Keratinocyte (primary cell): ENCODE results near the gene FAM50A. TPM values are rescaled to one million over a fixed set of nuclear protein-coding genes. Genes with fewer than 3 reads are reported as not detected.

ENCODE experiments used
- DNase-seq: peaks from one replicate; pipeline ENCODE4 v3.0.0-alpha.2; 2011; ENCODE audit warnings: low read depth, missing footprints, low spot score
- FAIRE-seq: peaks from 2 replicates; lab custom pipeline; 2011; peaks lifted over from hg19 to GRCh38; lab: Jason Lieb, UNC
- H2AFZ ChIP-seq: 2 replicates; pipeline ENCODE4 v1.6.0; 2012; ENCODE audit warnings: low read length, control low read depth, inconsistent platforms; ENCODE audit not compliant: control insufficient read depth
- H3K27ac ChIP-seq: 2 replicates; pipeline ENCODE4 v1.5.1; 2011; ENCODE audit warnings: low read length; ENCODE audit not compliant: control insufficient read depth, insufficient read depth
- H3K27me3 ChIP-seq: 3 replicates; pipeline ENCODE4 v1.6.0; 2011; ENCODE audit warnings: low read length; ENCODE audit not compliant: control insufficient read depth, insufficient read depth; ENCODE audit errors: extremely low read depth
- H3K36me3 ChIP-seq, 2 experiments: 2 replicates in 1 of 2; 3 replicates in 1 of 2; pipeline ENCODE4 v1.5.1; 2011; ENCODE audit warnings: low read length in 2 of 2, mild to moderate bottlenecking in 1 of 2; ENCODE audit not compliant: control insufficient read depth in 2 of 2, insufficient read depth in 2 of 2; ENCODE audit errors: extremely low read depth in 1 of 2
- H3K4me1 ChIP-seq: 3 replicates; pipeline ENCODE4 v1.5.1; 2011; ENCODE audit warnings: low read length; ENCODE audit not compliant: control insufficient read depth, insufficient read depth; ENCODE audit errors: extremely low read depth
- H3K4me2 ChIP-seq: 3 replicates; pipeline ENCODE4 v1.6.0; 2011; ENCODE audit warnings: low read depth, low read length; ENCODE audit not compliant: control insufficient read depth, insufficient read depth; ENCODE audit errors: extremely low read depth
- H3K4me3 ChIP-seq, 3 experiments: fragments of 200-600 bp in 1 of 3; sonication (generic) in 1 of 3; 2 replicates in 2 of 3; 3 replicates in 1 of 3; pipeline ENCODE4 v1.5.1; 2011 to 2016; ENCODE audit warnings: low read length in 3 of 3, mild to moderate bottlenecking in 3 of 3, control low read depth in 2 of 3, inconsistent platforms in 1 of 3, low read depth in 1 of 3, mixed read lengths in 1 of 3, mixed run types in 1 of 3, moderate library complexity in 1 of 3; ENCODE audit not compliant: control insufficient read depth in 2 of 3, insufficient read depth in 2 of 3; ENCODE audit errors: extremely low read depth in 1 of 3
- H3K79me2 ChIP-seq: 2 replicates; pipeline ENCODE4 v1.6.0; 2012; ENCODE audit warnings: low read length; ENCODE audit not compliant: control insufficient read depth, insufficient read depth
- H3K9ac ChIP-seq: 3 replicates; pipeline ENCODE4 v1.6.0; 2011; ENCODE audit warnings: low read length; ENCODE audit not compliant: control insufficient read depth, insufficient read depth; ENCODE audit errors: extremely low read depth
- H3K9me1 ChIP-seq: 3 replicates; pipeline ENCODE4 v1.6.0; 2011; ENCODE audit warnings: low read length; ENCODE audit not compliant: control insufficient read depth, insufficient read depth; ENCODE audit errors: extremely low read depth
- H3K9me3 ChIP-seq: 2 replicates; pipeline ENCODE4 v1.5.1; 2012; ENCODE audit warnings: low read depth, low read length; ENCODE audit not compliant: control insufficient read depth
- H4K20me1 ChIP-seq: 3 replicates; pipeline ENCODE4 v1.6.0; 2011; ENCODE audit warnings: low read length; ENCODE audit not compliant: control insufficient read depth, insufficient read depth; ENCODE audit errors: extremely low read depth
- EZH2 ChIP-seq: IDR thresholded peaks from one replicate; pipeline ENCODE4 v1.6.1; 2012; ENCODE audit warnings: inconsistent platforms, mild to moderate bottlenecking, low read length, moderate library complexity
- dilution Hi-C: fragments of 300-500 bp; cut with MboI; formaldehyde crosslinking; loops from one replicate; pipeline ENCODE4 v1.7.0; 2020; ENCODE audit warnings: low sequenced_read_pairs; ENCODE audit not compliant: extremely low pct_ligation_motif_present
- polyA plus RNA-seq, 5 experiments: library from polyadenylated mRNA; depleted of rRNA in 3 of 5; stranded (reverse) in 3 of 5; stranded (forward) in 1 of 5; unstranded in 1 of 5; fragments of >200 nt; gene quantifications; 1 replicate in 1 of 5; 2 replicates in 3 of 5; 3 replicates in 1 of 5; pipeline versions ENCODE4 v1.2.1 to v1.2.3, GENCODE V29; 2011 to 2012; ENCODE audit warnings: missing spikeins in 2 of 5, low read depth in 1 of 5, low replicate concordance in 1 of 5
- TF ChIP-seq, protein P1 (sequence below), 3 experiments: IDR thresholded peaks in 1 of 3; conservative IDR thresholded peaks in 1 of 3; optimal IDR thresholded peaks in 1 of 3; 2 replicates in 2 of 3; 3 replicates in 1 of 3; pipeline versions ENCODE3 to v1.5.1; 2011; ENCODE audit warnings: low read length in 3 of 3, mild to moderate bottlenecking in 3 of 3, moderate library complexity in 2 of 3, control low read depth in 1 of 3, inconsistent platforms in 1 of 3; ENCODE audit not compliant: insufficient read depth in 2 of 3; ENCODE audit errors: extremely low read depth in 1 of 3

The FAM50A gene
- polyA plus RNA-seq, 1 donor (not counting 4 experiments of a cell fraction or from before 2014, with no cell fraction given), result 35.7 TPM

DNA sequence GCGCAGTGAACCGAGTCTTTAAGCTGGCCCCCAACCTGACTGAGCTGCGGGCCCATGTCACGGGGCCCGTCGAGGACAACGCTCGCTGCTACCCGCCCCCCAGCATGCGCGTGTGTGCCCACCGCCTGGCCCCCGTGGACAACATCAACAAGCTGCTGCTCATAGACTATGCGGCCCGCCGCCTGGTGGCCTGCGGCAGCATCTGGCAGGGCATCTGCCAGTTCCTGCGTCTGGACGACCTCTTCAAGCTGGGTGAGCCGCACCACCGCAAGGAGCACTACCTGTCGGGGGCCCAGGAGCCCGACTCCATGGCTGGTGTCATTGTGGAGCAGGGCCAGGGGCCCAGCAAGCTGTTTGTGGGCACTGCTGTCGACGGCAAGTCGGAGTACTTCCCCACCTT, 16.4 kb downstream of the FAM50A start:
- FAIRE-seq (no peak), DNase-seq (no peak)
- Histone ChIP-seq H3K9me1 (no peaks in the 10 kb centered on the region), H2AFZ (no peak overlapping the region), H3K27me3 (no peaks in the 10 kb centered on the region), H3K27ac (no peak overlapping the region), H3K9me3 (no peaks in the 10 kb centered on the region), H3K9ac (no peak overlapping the region), H4K20me1 (no peaks in the 10 kb centered on the region), H3K79me2 (peaks cover 8% of the 10 kb centered on the region), H3K36me3 (peaks cover 0 to 3% of the 10 kb centered on the region in 2 experiments), H3K4me2 (no peak overlapping the region), H3K4me3 (no peak overlapping the region), H3K4me1 (peaks cover 4% of the 10 kb centered on the region)
- dilution Hi-C loops, result no loop called here
- TF ChIP-seq, protein P1, sequence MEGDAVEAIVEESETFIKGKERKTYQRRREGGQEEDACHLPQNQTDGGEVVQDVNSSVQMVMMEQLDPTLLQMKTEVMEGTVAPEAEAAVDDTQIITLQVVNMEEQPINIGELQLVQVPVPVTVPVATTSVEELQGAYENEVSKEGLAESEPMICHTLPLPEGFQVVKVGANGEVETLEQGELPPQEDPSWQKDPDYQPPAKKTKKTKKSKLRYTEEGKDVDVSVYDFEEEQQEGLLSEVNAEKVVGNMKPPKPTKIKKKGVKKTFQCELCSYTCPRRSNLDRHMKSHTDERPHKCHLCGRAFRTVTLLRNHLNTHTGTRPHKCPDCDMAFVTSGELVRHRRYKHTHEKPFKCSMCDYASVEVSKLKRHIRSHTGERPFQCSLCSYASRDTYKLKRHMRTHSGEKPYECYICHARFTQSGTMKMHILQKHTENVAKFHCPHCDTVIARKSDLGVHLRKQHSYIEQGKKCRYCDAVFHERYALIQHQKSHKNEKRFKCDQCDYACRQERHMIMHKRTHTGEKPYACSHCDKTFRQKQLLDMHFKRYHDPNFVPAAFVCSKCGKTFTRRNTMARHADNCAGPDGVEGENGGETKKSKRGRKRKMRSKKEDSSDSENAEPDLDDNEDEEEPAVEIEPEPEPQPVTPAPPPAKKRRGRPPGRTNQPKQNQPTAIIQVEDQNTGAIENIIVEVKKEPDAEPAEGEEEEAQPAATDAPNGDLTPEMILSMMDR (optimal IDR thresholded peaks at IDR 0.05 in 1 of 3, IDR thresholded peaks at IDR 0.05 in 1 of 3, conservative IDR thresholded peaks at IDR 0.05 in 1 of 3; ENCODE audit: extremely low read depth in 1 of 3, insufficient read depth in 2 of 3, low read length in 3 of 3), result peak in 2 of 3 experiments; percentile 24 to 49
- no peak for TF ChIP-seq EZH2

DNA sequence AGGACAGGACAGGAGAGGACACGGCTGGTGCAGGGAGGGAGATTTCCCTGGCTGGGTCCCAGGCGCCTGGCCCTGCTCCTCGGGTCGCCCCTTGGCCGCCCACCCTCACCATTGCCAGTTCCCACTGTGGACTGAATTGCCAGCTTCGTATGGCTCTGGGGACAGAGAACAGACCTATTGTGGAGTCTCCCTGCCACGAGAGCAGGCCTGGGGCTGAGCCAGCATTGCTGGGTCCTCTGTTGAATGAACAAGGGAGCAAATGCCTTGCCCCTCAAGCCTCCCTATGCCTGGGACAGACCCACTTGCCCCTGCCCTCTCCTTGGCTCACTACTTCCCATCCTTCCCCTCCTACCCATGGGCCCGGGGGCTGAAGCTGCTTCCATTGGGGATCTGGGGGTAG, 18.5 kb downstream of the FAM50A start:
- peaks cover 0 to 3% of the 10 kb centered on the region in 2 experiments for H3K36me3 ChIP-seq
- peaks cover 8% of the 10 kb centered on the region for H3K79me2 ChIP-seq
- dilution Hi-C loops, result no loop called here
- H3K27ac ChIP-seq, result no peak overlapping the region
- H3K9ac ChIP-seq, result no peak overlapping the region
- no peaks in the 10 kb centered on the region for H3K27me3 ChIP-seq
- H3K4me2 ChIP-seq, result no peak overlapping the region
- FAIRE-seq, result no peak
- no peak for DNase-seq
- H3K9me3 ChIP-seq, result no peaks in the 10 kb centered on the region
- H2AFZ ChIP-seq, result no peak overlapping the region
- peaks cover 4% of the 10 kb centered on the region for H3K4me1 ChIP-seq
- TF ChIP-seq, protein P1 (optimal IDR thresholded peaks at IDR 0.05 in 1 of 3, IDR thresholded peaks at IDR 0.05 in 1 of 3, conservative IDR thresholded peaks at IDR 0.05 in 1 of 3; ENCODE audit: extremely low read depth in 1 of 3, insufficient read depth in 2 of 3, low read length in 3 of 3), result no peak
- no peak for TF ChIP-seq EZH2
- no peak overlapping the region for H3K4me3 ChIP-seq
- no peaks in the 10 kb centered on the region for H3K9me1 ChIP-seq
- no peaks in the 10 kb centered on the region for H4K20me1 ChIP-seq
